NCI-H2029 (cell line): Measurements from ENCODE around the gene UTP4.
"Not testable (repeated sequence)": the region's sequence is repeated elsewhere in the genome, so short reads cannot be mapped to it uniquely, and the experiment has no call there.

Experiments
- DNase-seq: peaks from one replicate; lab custom pipeline; 2025; lab: John Stamatoyannopoulos, UW

The UTP4 gene

GRCh38 chr16:69110406-69110805, 22.0 kb upstream of the UTP4 start:
- no peak for DNase-seq

- no peak for DNase-seq
Observed at GRCh38 chr16:69111216-69111875, 21.1 kb upstream of the UTP4 start.

- DNase-seq = no peak
Observed at GRCh38 chr16:69111876-69112230, 20.6 kb upstream of the UTP4 start.

- DNase-seq = no peak
Observed at GRCh38 chr16:69112285-69113129, 19.9 kb upstream of the UTP4 start.

GRCh38 chr16:69113216-69113615, 19.2 kb upstream of the UTP4 start:
- no peak for DNase-seq

- no peak for DNase-seq
Observed at GRCh38 chr16:69114346-69114975, 18.0 kb upstream of the UTP4 start.

- no peak for DNase-seq
Observed at GRCh38 chr16:69114976-69115355, 17.5 kb upstream of the UTP4 start.

- no peak for DNase-seq
Observed at GRCh38 chr16:69115361-69115760, 17.1 kb upstream of the UTP4 start.

GRCh38 chr16:69115837-69116236, 16.6 kb upstream of the UTP4 start:
- DNase-seq = no peak

GRCh38 chr16:69116256-69116875, 16.1 kb upstream of the UTP4 start:
- DNase-seq = no peak

- DNase-seq = no peak
Observed at GRCh38 chr16:69116906-69117305, 15.5 kb upstream of the UTP4 start.

- DNase-seq = no peak
Observed at GRCh38 chr16:69118468-69118867, 14.0 kb upstream of the UTP4 start.

- DNase-seq = no peak
Observed at GRCh38 chr16:69118994-69119393, 13.5 kb upstream of the UTP4 start.

- no peak for DNase-seq
Observed at GRCh38 chr16:69119536-69119935, 12.9 kb upstream of the UTP4 start.

GRCh38 chr16:69120096-69120664, 12.3 kb upstream of the UTP4 start:
- DNase-seq = no peak

- DNase-seq = no peak
Observed at GRCh38 chr16:69123910-69124309, 8.5 kb upstream of the UTP4 start.

GRCh38 chr16:69124406-69124805, 8.0 kb upstream of the UTP4 start:
- not testable (repeated sequence) for DNase-seq

GRCh38 chr16:69124961-69125360, 7.5 kb upstream of the UTP4 start:
- not testable (repeated sequence) for DNase-seq

GRCh38 chr16:69126221-69126620, 6.2 kb upstream of the UTP4 start:
- no peak for DNase-seq

GRCh38 chr16:69126801-69127200, 5.6 kb upstream of the UTP4 start:
- DNase-seq = not testable (repeated sequence)

GRCh38 chr16:69127966-69128510, 4.4 kb upstream of the UTP4 start:
- no peak for DNase-seq

GRCh38 chr16:69130461-69130860, 2.0 kb upstream of the UTP4 start:
- no peak for DNase-seq
